ENCODE results near the gene CDH4. TPM values are rescaled to one million over a fixed set of nuclear protein-coding genes. Genes with fewer than 3 reads are reported as not detected.

The CDH4 gene
- total RNA-seq, 1 donor from 2014 or later = 2.9 TPM

GRCh38 chr20:61674121-61674520 lies 422.1 kb downstream of the CDH4 start:
- H2AFZ ChIP-seq (replicated peaks) = no peak overlapping the region
- H3K27me3 ChIP-seq = no peaks in the 10 kb centered on the region
- H3K4me1 Mint-ChIP-seq = no peaks in the 10 kb centered on the region
- H3K36me3 ChIP-seq = no peaks in the 10 kb centered on the region
- no peak overlapping the region for H3K27ac Mint-ChIP-seq
- H3K36me3 Mint-ChIP-seq = no peaks in the 10 kb centered on the region
- H3F3A ChIP-seq (ENCODE audit: low read depth) = no peaks in the 10 kb centered on the region
- H3K27me3 Mint-ChIP-seq (ENCODE audit: insufficient read depth, low read depth) = peaks cover 14% of the 10 kb centered on the region
- H3K9ac ChIP-seq = no peak overlapping the region
- H3K27ac ChIP-seq = no peak overlapping the region
- TF ChIP-seq CTCF (IDR thresholded peaks at IDR 0.05) (no peak), EZH2 (IDR thresholded peaks at IDR 0.05) (no peak), EZH2phosphoT487 (IDR thresholded peaks at IDR 0.05) (no peak)
- H3K4me1 ChIP-seq = no peaks in the 10 kb centered on the region
- H3K9me3 Mint-ChIP-seq = peaks cover 2% of the 10 kb centered on the region
- DNase-seq (ENCODE audit: low spot score) = no peak
- no peaks in the 10 kb centered on the region for H4K20me1 ChIP-seq (ENCODE audit: low read depth)
- H3K4me2 ChIP-seq = no peak overlapping the region
- no peaks in the 10 kb centered on the region for H3K9me3 ChIP-seq (ENCODE audit: low read depth)
- no peak overlapping the region for H3K4me3 ChIP-seq
- no peak overlapping the region for H3K4me3 Mint-ChIP-seq
- no peaks in the 10 kb centered on the region for H3K79me2 ChIP-seq (ENCODE audit: low read depth)

GRCh38 chr20:61674688-61675087 lies 422.6 kb downstream of the CDH4 start:
- Histone ChIP-seq H3K27ac (no peak overlapping the region), H3K9me3 (ENCODE audit: low read depth) (no peaks in the 10 kb centered on the region), H3K4me2 (no peak overlapping the region), H4K20me1 (ENCODE audit: low read depth) (no peaks in the 10 kb centered on the region), H3F3A (ENCODE audit: low read depth) (no peaks in the 10 kb centered on the region), H3K4me1 (no peaks in the 10 kb centered on the region), H3K27me3 (no peaks in the 10 kb centered on the region), H3K79me2 (ENCODE audit: low read depth) (no peaks in the 10 kb centered on the region), H3K4me3 (no peak overlapping the region), H3K9ac (no peak overlapping the region), H3K36me3 (no peaks in the 10 kb centered on the region), H2AFZ (replicated peaks) (no peak overlapping the region)
- Mint-ChIP-seq H3K36me3 (no peaks in the 10 kb centered on the region), H3K4me3 (no peak overlapping the region), H3K4me1 (no peaks in the 10 kb centered on the region), H3K9me3 (peaks cover 2% of the 10 kb centered on the region), H3K27me3 (ENCODE audit: insufficient read depth, low read depth) (peaks cover 13% of the 10 kb centered on the region), H3K27ac (no peak overlapping the region)
- TF ChIP-seq EZH2phosphoT487 (IDR thresholded peaks at IDR 0.05) (no peak), CTCF (IDR thresholded peaks at IDR 0.05) (no peak), EZH2 (IDR thresholded peaks at IDR 0.05) (no peak)
- DNase-seq (ENCODE audit: low spot score) = no peak

GRCh38 chr20:61677928-61678327 lies 425.9 kb downstream of the CDH4 start:
- no peak overlapping the region for H3K9ac ChIP-seq
- H3K27ac ChIP-seq = no peak overlapping the region
- H3K9me3 ChIP-seq (ENCODE audit: low read depth) = no peaks in the 10 kb centered on the region
- Mint-ChIP-seq H3K36me3 (no peaks in the 10 kb centered on the region), H3K9me3 (no peaks in the 10 kb centered on the region), H3K27me3 (ENCODE audit: insufficient read depth, low read depth) (peaks cover 6% of the 10 kb centered on the region), H3K4me1 (peaks cover 12% of the 10 kb centered on the region), H3K4me3 (no peak overlapping the region), H3K27ac (no peak overlapping the region)
- no peaks in the 10 kb centered on the region for H3K36me3 ChIP-seq
- no peaks in the 10 kb centered on the region for H4K20me1 ChIP-seq (ENCODE audit: low read depth)
- H3K27me3 ChIP-seq = peaks cover 12% of the 10 kb centered on the region
- H3K79me2 ChIP-seq (ENCODE audit: low read depth) = no peaks in the 10 kb centered on the region
- H3F3A ChIP-seq (ENCODE audit: low read depth) = no peaks in the 10 kb centered on the region
- no peak overlapping the region for H2AFZ ChIP-seq (replicated peaks)
- no peak overlapping the region for H3K4me3 ChIP-seq
- DNase-seq (ENCODE audit: low spot score) = no peak
- H3K4me1 ChIP-seq = peaks cover 6% of the 10 kb centered on the region
- H3K4me2 ChIP-seq = no peak overlapping the region
- TF ChIP-seq EZH2phosphoT487 (IDR thresholded peaks at IDR 0.05) (no peak), EZH2 (IDR thresholded peaks at IDR 0.05) (no peak), CTCF (IDR thresholded peaks at IDR 0.05) (no peak)

All from neural progenitor cell (in vitro differentiated cells).